Measurements from ENCODE around the gene LCOR. TPM values are rescaled to one million over a fixed set of nuclear protein-coding genes. Genes with fewer than 3 reads are reported as not detected.
"Not testable (repeated sequence)": the region's sequence is repeated elsewhere in the genome, so short reads cannot be mapped to it uniquely, and the experiment has no call there.

Gene LCOR
- total and polyA plus RNA-seq, 11 donors = 4.3 to 31.4 (median 17.4) TPM

- intact Hi-C loops (cut with DNase I) = loop anchor here in 2 of 10 donors (10.0 kb wide), 2 partner anchors 266 to 656 kb away; no protein-coding TSS in a partner anchor
- WGBS, 4 donors = 69 to 87% (median 76%) methylated on average over 3 to 6 of the region's 6 CpGs
Measured at GRCh38 chr10:97030894-97031293, 198.8 kb downstream of the LCOR start.

GRCh38 chr10:97031459-97031858 lies 199.4 kb downstream of the LCOR start:
- ATAC-seq = no peak
- no peak for DNase-seq
- H3K27ac ChIP-seq = no peak overlapping the region
- no peaks in the 10 kb centered on the region for H3K4me1 ChIP-seq
- H3K27me3 ChIP-seq = no peaks in the 10 kb centered on the region
- WGBS, 4 donors = 79 to 94% (median 89%) methylated on average over 5 to 11 of the region's 11 CpGs
- H3K36me3 ChIP-seq = no peaks in the 10 kb centered on the region
- no peaks in the 10 kb centered on the region for H3K9me3 ChIP-seq
- TF ChIP-seq POLR2A (IDR thresholded peaks at IDR 0.05) = no peak
- intact Hi-C loops (cut with DNase I) = loop anchor here in 2 of 10 donors (10.0 kb wide), 2 partner anchors 267 to 657 kb away; no protein-coding TSS in a partner anchor
- H3K4me3 ChIP-seq = no peak overlapping the region

More at GRCh38 chr10:97030894-97031293, 198.8 kb downstream of the LCOR start:
- Histone ChIP-seq H3K9me3 (no peaks in the 10 kb centered on the region), H3K4me3 (no peak overlapping the region), H3K27me3 (no peaks in the 10 kb centered on the region), H3K27ac (no peak overlapping the region), H3K36me3 (no peaks in the 10 kb centered on the region), H3K4me1 (no peaks in the 10 kb centered on the region)
- ATAC-seq = no peak
- DNase-seq = no peak
- no peak for TF ChIP-seq POLR2A (IDR thresholded peaks at IDR 0.05)
- TF ChIP-seq CTCF (IDR thresholded peaks at IDR 0.05) = no peak

GRCh38 chr10:97032624-97033023 lies 200.5 kb downstream of the LCOR start:
- H3K4me3 ChIP-seq = no peak overlapping the region
- H3K27me3 ChIP-seq = no peaks in the 10 kb centered on the region
- intact Hi-C loops (cut with DNase I) = loop anchor here in 2 of 10 donors (10.0 kb wide), 2 partner anchors 268 to 658 kb away; no protein-coding TSS in a partner anchor
- 56 to 72% (median 62%) methylated on average over 7 of the region's 7 CpGs for WGBS, 4 donors
- no peak for DNase-seq
- ATAC-seq = no peak
- no peaks in the 10 kb centered on the region for H3K36me3 ChIP-seq
- TF ChIP-seq POLR2A (IDR thresholded peaks at IDR 0.05) (no peak), CTCF (IDR thresholded peaks at IDR 0.05) (no peak)
- H3K9me3 ChIP-seq = no peaks in the 10 kb centered on the region
- no peak overlapping the region for H3K27ac ChIP-seq
- H3K4me1 ChIP-seq = peaks cover 0 to 6% (median 5%) of the 10 kb centered on the region in 12 donors

GRCh38 chr10:97033841-97034240 lies 201.7 kb downstream of the LCOR start:
- 92 to 96% (median 95%) methylated on average over 9 of the region's 9 CpGs for WGBS, 4 donors
- not testable (repeated sequence) for H3K27me3 ChIP-seq, H3K9me3 ChIP-seq, DNase-seq, H3K36me3 ChIP-seq, H3K4me3 ChIP-seq, ATAC-seq, H3K27ac ChIP-seq
- H3K4me1 ChIP-seq = peaks cover 0 to 12% (median 10%) of the 10 kb centered on the region in 12 donors
- intact Hi-C loops (cut with DNase I) = loop anchor here in 2 of 10 donors (10.0 kb wide), 2 partner anchors 269 to 659 kb away; no protein-coding TSS in a partner anchor

- no peaks in the 10 kb centered on the region for H3K36me3 ChIP-seq
- WGBS, 4 donors = 76 to 88% (median 76%) methylated on average over 7 of the region's 7 CpGs
- no peak overlapping the region for H3K27ac ChIP-seq
- DNase-seq (no peak), ATAC-seq (no peak)
- no peak overlapping the region for H3K4me3 ChIP-seq
- intact Hi-C loops (cut with DNase I) = loop anchor here in 2 of 10 donors (10.0 kb wide), 2 partner anchors 270 to 660 kb away; no protein-coding TSS in a partner anchor
- no peaks in the 10 kb centered on the region for H3K27me3 ChIP-seq
- H3K9me3 ChIP-seq = no peaks in the 10 kb centered on the region
- peaks cover 0 to 12% (median 10%) of the 10 kb centered on the region in 12 donors for H3K4me1 ChIP-seq
- TF ChIP-seq CTCF (IDR thresholded peaks at IDR 0.05) = no peak
- no peak for TF ChIP-seq POLR2A (IDR thresholded peaks at IDR 0.05)
Measured at GRCh38 chr10:97034301-97034700, 202.2 kb downstream of the LCOR start.

Measured in heart left ventricle (tissue), 16 donors.